ENCODE results near the gene IL11RA. TPM values are rescaled to one million over a fixed set of nuclear protein-coding genes. Genes with fewer than 3 reads are reported as not detected.

Gene IL11RA
- total and polyA plus RNA-seq, 10 of the 15 experiments (the other 5 are each of a cell fraction or from before 2014, with no cell fraction given), result 0.32 to 5.8 (median 2.2) TPM

- no peak for ATAC-seq
- DNase-seq (ENCODE audit: low read depth, low spot score), result no peak
- Histone ChIP-seq H4K20me1 (ENCODE audit: control insufficient read depth, insufficient read depth) (no peaks in the 10 kb centered on the region; the same call in 1 of the 2 replicates), H3K4me1 (ENCODE audit: control insufficient read depth, insufficient read depth, low read length) (peaks cover 4% of the 10 kb centered on the region; the same call in 1 of the 2 replicates), H2AFZ (ENCODE audit: control insufficient read depth, low read depth, low read length) (no peak overlapping the region), H3K36me3 (ENCODE audit: control insufficient read depth in 2 of 2, insufficient read depth in 2 of 2, low read length in 1 of 2) (no peaks in the 10 kb centered on the region), H3K27me3 (replicated peaks in 1 of 2; ENCODE audit: control insufficient read depth in 2 of 2, insufficient read depth in 2 of 2, low read length in 1 of 2) (peaks cover 12 to 26% of the 10 kb centered on the region in 2 experiments), H3K4me3 (no peak overlapping the region), H3K9ac (ENCODE audit: control insufficient read depth, insufficient read depth, low read length) (no peak overlapping the region), H3K27ac (ENCODE audit: control insufficient read depth, insufficient read depth) (no peak overlapping the region), H3K4me2 (ENCODE audit: control insufficient read depth, insufficient read depth) (no peak overlapping the region), H3K79me2 (ENCODE audit: control insufficient read depth, insufficient read depth, low read length) (no peaks in the 10 kb centered on the region), H3K9me3 (replicated peaks; ENCODE audit: control insufficient read depth, insufficient read depth, low read length) (no peaks in the 10 kb centered on the region; the same call in 2 of the 3 replicates)
- no TSS peak for BruUV-seq (replicated peaks)
- ChIA-PET POLR2A (interaction anchor here (1.5 kb wide), 1 partner anchor 13 kb away, joined by 3 read pairs; the partner anchor contains the start of gene SIGMAR1), CTCF (interaction anchor here (1.0 to 1.8 kb wide), 4 partner anchors 9 to 221 kb away, joined by 3 to 11 read pairs (median 3); no protein-coding TSS in a partner anchor), RAD21 (ENCODE audit: unreplicated experiment) (interaction anchor here (1.4 kb wide), 1 partner anchor 18 kb away, joined by 3 read pairs; no protein-coding TSS in a partner anchor), SMC1A (ENCODE audit: uncharacterized antibody, unreplicated experiment) (interaction anchor here (0.8 to 1.0 kb wide), 2 partner anchors 9 to 19 kb away, joined by 3 to 4 read pairs; no protein-coding TSS in a partner anchor)
- intact Hi-C loops (cut with micrococcal nuclease; ENCODE audit: unreplicated experiment) (no loop called here), in situ Hi-C loops (cut with MboI) (no loop called here)
- 40% methylated on average over 3 of the region's 3 CpGs for WGBS (ENCODE audit: insufficient coverage, insufficient replicate concordance, low lambda C conversion rate, missing lambda C conversion rate)
- FAIRE-seq, result no peak
- TF ChIP-seq IKZF1 (conservative IDR thresholded peaks at IDR 0.05) (no peak), PML (IDR thresholded peaks at IDR 0.05; ENCODE audit: low read length) (no peak), TARDBP (IDR thresholded peaks at IDR 0.05; ENCODE audit: borderline replicate concordance) (no peak), TAF1 (IDR thresholded peaks at IDR 0.05; ENCODE audit: borderline replicate concordance, low read depth, low read length) (no peak), MTA3 (IDR thresholded peaks at IDR 0.05; ENCODE audit: borderline replicate concordance, low read length) (no peak)
Measured at GRCh38 chr9:34625186-34625486, 26.8 kb upstream of the IL11RA start.

DNA sequence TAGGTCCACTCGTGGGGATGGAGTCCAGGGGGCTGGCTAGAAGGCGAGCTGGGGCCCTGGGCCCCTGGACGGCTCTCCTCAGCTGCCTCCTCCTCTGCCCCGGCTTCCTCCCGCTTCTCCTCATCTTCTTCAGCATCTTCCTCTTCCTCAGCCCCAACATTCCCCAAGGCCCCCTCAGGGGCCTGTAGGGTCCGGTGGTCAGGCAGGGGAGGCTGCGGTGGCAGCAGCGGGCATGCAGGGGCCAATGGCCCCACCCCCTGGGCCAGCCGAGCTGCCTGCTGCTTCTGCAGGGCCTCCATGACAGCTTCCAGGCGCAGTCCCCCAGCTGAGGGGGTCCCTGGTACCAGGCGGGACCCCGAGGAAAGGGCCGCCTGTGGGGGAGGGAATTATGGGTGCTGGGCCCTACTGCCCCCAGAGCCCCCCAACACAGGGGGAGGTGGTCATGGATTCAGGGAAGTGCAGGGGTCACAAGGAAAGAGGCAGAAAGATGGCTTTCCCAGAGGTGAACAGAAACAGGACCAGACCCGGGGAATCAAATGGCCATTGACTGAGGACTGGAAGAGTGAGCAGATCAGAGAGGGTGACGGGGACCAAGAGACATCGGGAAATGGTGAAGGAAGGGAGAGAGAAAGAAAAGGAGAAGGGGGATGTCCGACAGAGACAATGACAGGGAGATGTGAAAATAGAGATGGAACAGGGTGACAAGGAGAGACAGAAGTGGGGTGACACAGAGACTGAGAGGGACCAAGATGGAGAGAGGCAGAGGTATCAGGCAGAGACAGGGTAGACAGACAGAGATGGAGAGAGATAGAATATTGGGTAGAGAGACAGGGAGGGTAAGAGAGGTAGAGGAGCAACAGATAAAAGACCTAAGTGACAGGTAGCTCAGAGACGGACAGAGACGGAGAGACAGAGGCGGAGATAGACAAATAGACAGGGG is 24.0 kb upstream of the IL11RA start:
- ATAC-seq (no peak), DNase-seq (ENCODE audit: low read depth, low spot score) (no peak), FAIRE-seq (no peak)
- SMC1A ChIA-PET (ENCODE audit: uncharacterized antibody, unreplicated experiment), result interaction anchor here (0.6 kb wide), 1 partner anchor 10 kb away, joined by 3 read pairs; no protein-coding TSS in a partner anchor
- H3K9me3 ChIP-seq (replicated peaks; ENCODE audit: control insufficient read depth, insufficient read depth, low read length), result no peaks in the 10 kb centered on the region
- POLR2A ChIA-PET, result no interaction called here
- H3K27me3 ChIP-seq (replicated peaks in 1 of 2; ENCODE audit: control insufficient read depth in 2 of 2, insufficient read depth in 2 of 2, low read length in 1 of 2), result peaks cover 14 to 22% of the 10 kb centered on the region in 2 experiments
- 0 out of 2 replicates have a peak overlapping the region, but pooled peaks have one; percentile 71 for H3K4me2 ChIP-seq (ENCODE audit: control insufficient read depth, insufficient read depth)
- H3K36me3 ChIP-seq (ENCODE audit: control insufficient read depth in 2 of 2, insufficient read depth in 2 of 2, low read length in 1 of 2), result no peaks in the 10 kb centered on the region
- RAD21 ChIA-PET (ENCODE audit: unreplicated experiment), result no interaction called here
- no peak overlapping the region for H2AFZ ChIP-seq (ENCODE audit: control insufficient read depth, low read depth, low read length)
- in situ Hi-C loops (cut with MboI), result no loop called here
- no peak overlapping the region for H3K27ac ChIP-seq (ENCODE audit: control insufficient read depth, insufficient read depth)
- intact Hi-C loops (cut with micrococcal nuclease; ENCODE audit: unreplicated experiment), result no loop called here
- H4K20me1 ChIP-seq (ENCODE audit: control insufficient read depth, insufficient read depth), result no peaks in the 10 kb centered on the region; the same call in 1 of the 2 replicates
- WGBS (ENCODE audit: insufficient coverage, insufficient replicate concordance, low lambda C conversion rate, missing lambda C conversion rate), result 18% methylated on average over 20 of the region's 20 CpGs
- TF ChIP-seq CEBPZ (IDR thresholded peaks at IDR 0.05; ENCODE audit: low read depth, low read length) (no peak), EZH2 (IDR thresholded peaks at IDR 0.05; ENCODE audit: borderline replicate concordance, control insufficient read depth, low read depth, low read length) (0 out of 2 replicates have a peak, but pooled peaks have one; percentile 19), SUZ12 (IDR thresholded peaks at IDR 0.05; ENCODE audit: unreplicated experiment) (peak; percentile 35)
- no peaks in the 10 kb centered on the region for H3K79me2 ChIP-seq (ENCODE audit: control insufficient read depth, insufficient read depth, low read length)
- no peak overlapping the region for H3K9ac ChIP-seq (ENCODE audit: control insufficient read depth, insufficient read depth, low read length)
- H3K4me3 ChIP-seq, result no peak overlapping the region; the same call in 1 of the 2 replicates
- H3K4me1 ChIP-seq (ENCODE audit: control insufficient read depth, insufficient read depth, low read length), result peaks cover 4% of the 10 kb centered on the region; the same call in 1 of the 2 replicates
- no TSS peak for BruUV-seq (replicated peaks)
- CTCF ChIA-PET, result no interaction called here
